Dermis microvascular lymphatic vessel endothelial cell (primary cell): Measurements from ENCODE around the gene CLEC16A. TPM values are rescaled to one million over a fixed set of nuclear protein-coding genes. Genes with fewer than 3 reads are reported as not detected.

Experiments used
- DNase-seq, 2 donors: peaks; one replicate each; pipeline versions ENCODE4 v3.0.0 to v3.0.0-alpha.2; 2010; ENCODE audit warnings: low read depth in 2 of 2
- total RNA-seq: library from RNA; depleted of rRNA; stranded (reverse); fragments of >200 nt; gene quantifications from 2 replicates; pipeline ENCODE4 v1.2.1, GENCODE V29; 2014

CLEC16A gene
- total RNA-seq, 1 donor from 2014 or later: 10.5 TPM

DNA sequence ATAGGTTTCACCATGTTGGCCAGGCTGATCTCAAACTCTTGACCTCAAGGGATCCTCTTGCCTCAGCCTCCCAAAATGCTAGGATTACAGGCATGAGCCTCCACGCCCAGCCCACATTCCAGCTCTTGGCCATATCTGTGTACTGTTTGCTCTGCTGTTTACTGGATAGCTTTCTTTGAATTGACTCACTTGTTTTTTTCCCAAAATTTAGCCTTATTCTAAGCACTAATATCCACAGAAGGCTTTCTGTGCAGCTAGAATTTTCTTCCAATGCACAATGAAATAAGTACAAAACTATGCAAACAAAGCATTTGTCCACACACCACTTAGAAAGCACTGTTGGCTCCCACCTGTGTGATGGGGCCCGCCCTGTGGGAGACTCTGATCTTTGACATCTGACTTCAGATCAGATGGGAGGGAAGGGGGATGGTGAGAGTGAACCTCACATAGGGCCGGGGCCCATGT lies 72.2 kb downstream of the CLEC16A start:
- no peak for DNase-seq

DNA sequence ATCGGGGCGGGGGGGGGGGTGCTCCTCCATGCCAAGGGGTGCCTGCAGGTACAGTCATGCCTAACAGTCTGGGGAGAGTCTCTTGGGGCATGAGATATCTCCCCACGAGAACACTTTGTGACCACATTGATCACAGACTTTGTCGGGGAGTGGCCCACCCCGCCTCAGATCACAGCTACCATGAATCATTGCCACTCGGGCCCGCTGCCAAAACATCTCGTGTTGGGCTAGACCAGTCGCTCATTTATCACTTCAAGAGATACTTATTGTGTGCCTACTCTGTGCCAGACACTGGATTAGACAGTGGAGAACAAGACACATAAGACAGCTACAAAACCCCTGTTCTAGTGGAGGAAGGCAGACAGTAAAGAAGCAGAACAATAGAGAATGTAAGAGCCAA lies 72.6 kb downstream of the CLEC16A start:
- DNase-seq: peak in 1 of 2 donors; percentile 72

DNA sequence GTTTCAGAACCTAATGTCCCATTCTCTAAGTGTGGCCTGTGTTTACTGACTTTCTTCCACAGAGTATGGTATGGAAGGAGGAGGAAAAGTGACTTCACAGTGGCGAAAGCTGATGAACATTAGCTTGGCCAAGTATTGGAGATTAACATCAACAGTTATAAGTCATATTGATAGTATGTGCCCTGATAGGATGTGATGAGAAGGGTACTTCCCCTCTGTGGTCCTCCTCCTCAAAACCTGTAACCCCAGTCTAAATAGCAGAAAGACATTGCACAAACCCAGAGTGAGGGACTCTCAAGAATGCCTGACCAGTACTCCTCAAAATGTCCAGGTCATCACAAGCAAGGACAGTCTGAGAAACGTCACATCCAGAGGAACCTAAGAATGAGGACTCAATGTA lies 73.1 kb downstream of the CLEC16A start:
- DNase-seq: no peak

DNA sequence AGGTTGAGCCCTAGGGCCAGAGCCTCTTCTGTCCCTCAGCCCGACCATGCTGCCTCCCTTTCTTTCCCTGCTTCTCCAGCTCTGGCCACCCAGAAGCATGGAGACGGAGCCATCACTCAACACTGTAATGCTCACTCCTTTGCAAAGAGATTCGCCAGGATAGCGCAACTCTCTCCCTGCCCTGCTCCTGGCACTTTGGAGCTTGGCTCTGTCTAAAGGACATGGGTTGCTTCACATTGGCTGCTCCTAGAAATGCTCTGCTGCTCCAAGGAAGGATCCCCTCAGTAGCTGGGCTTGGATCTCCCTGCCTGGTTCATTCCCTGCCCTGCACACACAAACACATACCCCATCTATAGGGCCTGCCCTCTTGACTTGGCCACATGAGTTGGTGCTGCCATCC lies 76.0 kb downstream of the CLEC16A start:
- DNase-seq: no peak

DNA sequence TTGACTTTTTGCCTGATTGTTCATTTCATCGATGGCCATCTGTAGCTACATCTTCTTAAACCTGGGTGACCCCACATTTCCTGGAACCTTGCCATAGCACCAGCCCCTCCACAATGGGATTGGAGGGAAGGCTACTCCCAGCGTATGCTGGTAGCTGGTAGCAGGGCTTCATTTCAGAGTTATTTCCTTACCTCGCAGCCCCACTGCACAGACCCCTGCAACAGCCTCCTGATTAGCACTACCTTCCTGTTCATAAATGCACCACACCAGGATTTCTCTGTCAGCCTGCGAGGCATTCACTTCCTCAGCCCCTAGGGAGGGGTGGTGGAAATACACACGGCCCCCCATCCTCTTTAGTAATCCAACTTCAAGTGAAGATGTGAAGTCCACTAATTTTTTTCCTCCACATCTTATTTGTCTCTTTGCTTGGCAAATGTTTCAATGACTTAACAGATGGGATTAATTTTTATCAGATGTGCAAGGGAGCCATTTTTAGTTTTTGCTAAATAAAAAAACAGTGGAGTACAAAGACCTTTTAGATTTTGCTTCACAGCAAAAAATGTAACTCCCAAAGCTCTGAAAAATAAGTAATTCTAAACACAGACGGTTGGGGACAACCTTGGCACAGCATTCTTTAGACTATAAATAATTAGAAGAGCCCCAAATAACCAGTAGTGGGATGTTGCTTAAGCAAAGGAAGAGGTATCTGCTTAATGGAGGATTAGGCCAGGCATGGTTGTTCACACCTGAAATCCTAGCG lies 76.6 kb downstream of the CLEC16A start:
- no peak for DNase-seq

DNA sequence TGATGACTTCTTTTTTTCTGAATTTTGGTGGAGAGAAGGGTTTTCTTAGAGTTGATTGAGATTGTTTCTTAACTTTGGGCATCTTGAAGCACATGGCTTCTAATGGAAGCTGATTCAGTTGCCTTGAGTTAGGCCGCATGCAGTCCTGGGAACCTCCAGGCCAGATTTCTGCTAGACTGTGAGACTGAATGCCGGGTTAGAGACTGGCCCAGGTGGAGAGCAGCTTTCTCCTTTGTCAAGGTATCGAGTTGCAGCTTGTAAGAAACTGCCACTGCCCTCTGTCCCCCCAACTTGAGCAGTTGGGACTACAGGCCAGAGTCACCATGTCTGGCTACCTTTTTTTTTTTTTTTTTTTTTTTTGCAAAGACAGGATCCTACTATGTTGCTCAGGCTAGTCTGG lies 77.6 kb downstream of the CLEC16A start:
- no peak for DNase-seq

DNA sequence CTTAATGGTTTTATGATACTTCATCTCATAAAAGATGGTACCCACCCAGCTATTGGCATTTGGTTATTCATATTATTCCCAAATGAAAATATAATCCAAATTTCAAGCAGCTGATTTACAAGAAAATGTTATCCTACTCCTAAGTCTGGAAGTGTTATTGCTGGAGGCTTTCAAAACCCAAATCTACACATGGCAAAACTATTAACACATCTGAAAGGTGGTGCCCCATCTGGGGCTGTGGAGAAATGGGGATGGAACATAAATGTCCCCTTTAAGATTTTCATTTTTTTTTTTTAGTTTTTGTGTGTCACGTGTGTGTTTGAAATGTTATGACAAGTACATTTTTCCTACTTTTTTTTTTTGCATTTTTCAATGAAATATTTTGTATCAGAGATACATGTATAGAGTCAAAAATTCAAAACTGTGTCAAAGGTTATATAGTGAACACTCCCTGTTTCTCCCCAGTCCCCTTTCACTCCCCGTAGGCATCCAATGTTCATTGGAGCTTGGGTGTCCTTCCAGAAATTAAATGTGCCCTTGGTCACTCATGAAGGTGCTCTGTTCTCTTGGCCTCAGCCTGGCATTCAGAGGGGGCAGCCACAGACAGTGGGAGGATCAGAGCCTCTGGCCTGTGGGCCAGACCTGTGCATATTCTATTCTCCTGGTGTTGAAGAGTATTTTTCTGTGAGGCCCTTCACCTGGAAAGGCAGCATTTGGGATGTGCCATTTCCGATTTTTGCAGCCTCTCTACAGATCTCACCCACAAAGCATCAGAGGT lies 79.1 kb downstream of the CLEC16A start:
- DNase-seq: no peak

DNA sequence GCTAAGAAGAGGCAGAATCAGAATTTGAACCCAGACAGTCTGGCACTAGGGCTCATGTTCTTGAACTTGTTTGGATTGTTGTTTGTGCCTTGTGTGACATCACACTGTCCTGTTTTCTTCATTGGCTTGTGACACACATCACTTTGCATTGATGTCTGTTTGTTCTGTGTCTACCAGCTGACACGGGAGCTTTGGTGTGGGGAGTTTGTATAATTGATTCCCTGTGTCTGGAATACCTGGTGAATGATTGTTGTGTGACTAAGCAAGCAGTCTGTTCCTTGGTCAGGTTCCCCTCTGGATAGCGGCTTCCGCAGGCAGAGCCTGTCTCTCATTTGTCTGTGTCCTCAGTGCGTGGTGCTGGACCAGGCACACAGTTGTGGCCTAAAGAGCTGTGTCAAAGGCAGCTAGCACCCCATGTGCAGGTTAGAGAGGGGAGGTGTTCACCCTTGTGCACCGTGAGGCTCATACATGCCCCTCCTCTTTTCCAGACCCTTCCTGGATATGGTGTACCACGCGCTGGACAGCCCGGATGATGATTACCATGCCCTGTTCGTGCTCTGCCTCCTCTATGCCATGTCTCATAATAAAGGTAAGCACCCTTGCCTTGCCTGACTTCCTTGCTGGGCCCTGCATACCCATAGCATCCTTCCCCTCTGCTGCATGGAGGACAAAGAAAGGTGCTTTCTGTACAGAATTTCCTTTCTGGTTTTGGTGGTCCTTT lies 80.1 kb downstream of the CLEC16A start:
- no peak for DNase-seq

DNA sequence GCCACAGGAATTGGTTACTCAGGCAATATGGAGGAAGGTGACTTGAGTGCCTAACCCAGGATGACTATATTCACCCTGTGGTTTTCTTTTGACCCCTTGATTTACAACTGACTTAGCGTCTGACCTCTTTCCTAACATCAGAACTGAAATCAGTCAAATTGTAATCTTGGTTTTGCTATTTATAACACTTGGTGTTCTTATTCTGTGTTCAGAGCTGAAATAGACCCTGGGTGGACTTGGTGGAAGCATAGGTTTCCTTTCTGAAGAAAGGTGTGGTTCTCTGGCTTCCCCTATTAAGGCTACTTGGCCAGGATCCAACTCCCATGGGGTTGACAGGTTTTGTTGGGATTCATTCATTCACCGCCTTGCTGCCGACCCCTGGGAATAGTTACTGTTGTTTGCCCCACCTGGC lies 80.8 kb downstream of the CLEC16A start:
- no peak for DNase-seq

DNA sequence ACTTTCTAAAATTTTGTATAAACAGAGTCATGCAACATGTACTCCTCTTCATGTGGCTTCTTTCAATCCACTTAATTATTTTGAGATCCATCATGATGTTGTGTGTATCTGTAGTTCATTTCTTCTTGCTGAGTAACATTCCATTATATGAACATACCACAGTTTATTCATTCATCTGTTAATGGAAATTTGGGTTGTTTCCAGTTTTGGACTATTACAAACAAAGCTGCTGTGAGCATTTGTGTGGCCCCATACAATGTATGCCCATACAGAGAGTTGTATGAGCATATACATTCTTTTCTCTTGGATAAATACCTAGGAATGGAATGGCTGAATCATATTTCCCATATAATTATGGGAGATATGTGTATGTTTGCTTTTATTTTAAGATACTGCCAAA lies 85.6 kb downstream of the CLEC16A start:
- no peak for DNase-seq

DNA sequence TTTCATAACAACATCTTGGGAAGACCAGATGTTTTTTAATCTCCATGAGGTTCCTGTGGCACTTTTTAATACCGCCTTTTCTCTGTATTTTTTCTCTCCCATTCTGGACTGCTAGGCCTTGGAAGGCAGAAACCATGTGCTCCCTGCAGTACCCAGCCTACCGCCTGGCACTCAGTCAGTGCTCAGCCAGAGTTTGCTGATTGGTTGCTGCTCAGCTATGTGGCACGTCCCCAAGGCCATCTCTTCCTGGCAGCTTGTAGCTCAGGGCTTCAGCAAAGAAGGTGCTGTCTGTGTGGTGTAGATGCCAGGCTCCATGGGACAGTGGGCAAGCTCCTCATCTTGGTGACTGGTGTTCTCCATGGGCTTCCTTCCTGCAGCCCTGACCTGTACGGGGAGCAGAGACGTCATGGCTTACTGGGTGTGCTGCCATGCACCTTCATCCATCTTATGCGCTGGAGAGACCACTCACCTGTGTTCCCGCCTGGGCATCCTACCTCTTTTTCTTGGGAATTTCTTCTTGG lies 86.7 kb downstream of the CLEC16A start:
- no peak for DNase-seq

DNA sequence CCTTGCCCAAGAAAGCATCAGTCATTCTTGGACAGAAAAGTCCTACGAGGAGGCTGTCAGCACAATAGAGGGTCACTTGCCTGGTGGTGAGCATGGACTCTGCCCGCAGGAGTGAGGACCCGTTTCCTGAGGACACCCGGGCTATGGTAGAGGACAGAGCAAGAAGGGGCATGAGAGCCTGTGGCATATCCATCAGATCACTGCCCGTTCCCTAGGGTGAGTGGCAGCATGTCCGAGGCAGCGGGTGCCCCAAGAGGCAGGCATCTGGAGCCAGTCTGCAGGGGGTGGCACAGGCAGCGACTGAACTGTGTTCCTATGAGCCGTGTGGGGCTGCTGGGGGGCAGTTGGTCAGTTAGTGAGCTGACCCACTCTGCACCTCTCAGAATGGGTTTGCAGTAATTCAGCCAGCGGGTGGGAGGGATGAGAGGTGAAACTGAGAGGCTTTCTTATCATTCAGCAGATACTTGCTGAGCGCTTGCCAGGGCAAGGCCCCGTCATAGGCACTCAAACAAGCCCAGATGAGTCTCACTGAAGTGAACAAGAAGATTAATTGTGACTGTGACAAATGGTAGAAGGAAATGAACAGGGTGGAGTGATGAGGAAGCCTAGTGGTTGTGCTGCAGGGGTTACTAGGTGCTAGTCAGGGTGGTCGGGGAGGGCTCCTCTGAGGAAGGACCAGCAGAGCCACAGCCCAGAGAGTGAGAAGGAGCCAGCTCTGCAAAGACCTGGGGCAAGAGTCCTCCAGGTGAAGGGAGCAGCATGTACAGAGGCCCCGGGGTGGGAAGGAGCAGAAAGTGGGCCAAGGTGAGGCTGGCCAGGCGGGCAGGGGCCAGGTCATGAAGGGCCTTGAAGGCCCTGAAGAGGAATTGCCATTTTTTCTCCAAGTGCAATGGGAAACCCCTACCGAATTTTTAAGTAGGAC lies 87.9 kb downstream of the CLEC16A start:
- DNase-seq: no peak

DNA sequence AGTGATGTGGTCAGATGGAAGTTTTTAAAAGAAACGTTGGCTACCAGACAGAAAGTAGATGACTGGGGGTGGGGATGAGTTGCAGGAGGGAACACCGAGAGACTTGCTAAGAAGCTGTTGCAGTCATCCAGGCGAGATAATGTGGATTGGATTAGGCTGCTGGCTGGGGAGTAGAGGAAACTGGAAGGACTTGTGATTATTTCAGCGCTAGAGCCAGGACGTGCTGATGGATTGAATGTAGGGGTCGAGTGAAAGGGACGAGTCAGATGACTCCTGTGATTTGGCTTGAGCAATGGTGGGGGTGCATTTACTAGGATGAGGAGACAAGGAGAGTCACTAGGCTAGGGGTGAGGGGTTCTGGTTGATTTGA lies 88.5 kb downstream of the CLEC16A start:
- DNase-seq: no peak

DNA sequence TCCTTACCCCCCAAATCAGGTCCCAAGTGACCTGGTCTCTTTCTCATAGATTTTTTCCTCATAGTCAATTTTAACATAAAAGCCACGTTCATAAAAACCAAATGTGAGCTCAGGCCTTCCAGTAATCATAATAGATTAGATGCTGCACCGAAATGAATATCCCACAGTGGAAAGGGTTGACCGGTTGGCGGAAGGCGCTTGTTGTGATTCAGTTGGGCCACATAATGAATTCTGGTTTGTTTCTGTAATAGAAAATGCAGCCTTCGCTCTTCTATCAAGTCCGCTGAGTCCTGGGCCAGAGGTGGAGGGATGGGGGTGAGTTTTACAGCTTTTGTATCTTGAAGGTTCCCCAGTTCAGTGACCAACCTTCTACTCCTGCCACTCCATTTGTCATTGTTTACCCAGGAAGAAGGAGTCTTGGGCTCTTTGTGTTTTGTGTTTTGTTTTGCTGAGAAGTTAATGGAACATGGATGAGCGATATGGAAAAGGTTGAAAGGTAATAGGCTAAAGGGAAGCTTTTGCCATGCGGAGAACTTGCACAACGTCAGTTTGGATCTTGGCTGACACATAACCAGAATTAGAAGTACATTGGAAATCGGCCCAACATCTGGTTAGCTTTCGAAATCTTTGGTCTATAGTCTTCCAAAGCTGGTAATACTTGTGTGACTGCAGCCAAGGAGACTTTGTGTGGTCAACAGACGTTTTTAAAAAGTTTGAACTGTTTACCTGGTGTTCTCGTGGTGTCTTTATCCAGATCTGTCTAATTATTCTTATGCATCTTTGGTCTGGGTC lies 89.5 kb downstream of the CLEC16A start:
- no peak for DNase-seq

DNA sequence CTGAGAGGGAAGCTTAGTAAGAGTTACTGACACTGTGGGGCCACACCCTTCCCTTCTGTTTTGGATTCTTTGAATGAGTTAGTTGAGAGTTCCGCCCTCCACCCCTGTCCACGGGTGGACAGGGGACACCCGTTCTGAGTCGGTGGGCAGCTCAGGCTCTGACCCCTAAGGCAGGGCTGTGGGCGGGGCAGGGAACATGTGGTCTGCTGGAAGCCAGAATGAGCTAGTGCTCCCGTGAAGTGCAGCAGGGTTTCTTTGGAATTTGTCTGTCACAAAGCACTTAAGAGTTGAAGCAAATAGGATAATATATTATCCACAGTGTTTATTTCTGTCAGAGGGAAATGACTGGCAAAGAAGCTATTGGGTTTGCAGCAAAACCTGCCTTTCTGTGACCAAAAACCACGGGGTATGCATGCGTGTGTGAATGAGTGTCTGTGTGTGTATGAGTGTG lies 90.1 kb downstream of the CLEC16A start:
- DNase-seq: no peak

DNA sequence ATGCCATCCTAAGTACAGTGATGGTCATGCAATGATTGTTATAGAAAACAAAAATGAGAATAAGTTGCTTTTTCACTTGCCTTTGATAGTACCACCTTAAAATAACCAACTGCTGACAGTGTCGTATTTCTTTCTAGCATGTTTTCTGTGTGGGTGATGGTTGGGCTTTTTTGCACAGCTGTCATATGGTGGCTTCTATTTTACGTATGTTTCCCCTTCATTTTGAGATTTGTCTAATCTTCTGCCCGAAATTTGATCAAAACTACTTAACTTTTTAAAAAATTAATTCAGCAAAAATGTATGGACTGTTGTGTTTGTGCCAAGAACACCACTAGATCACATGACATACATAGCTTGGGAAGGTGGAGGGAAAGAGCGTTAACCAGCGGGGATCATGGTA lies 90.7 kb downstream of the CLEC16A start:
- no peak for DNase-seq

DNA sequence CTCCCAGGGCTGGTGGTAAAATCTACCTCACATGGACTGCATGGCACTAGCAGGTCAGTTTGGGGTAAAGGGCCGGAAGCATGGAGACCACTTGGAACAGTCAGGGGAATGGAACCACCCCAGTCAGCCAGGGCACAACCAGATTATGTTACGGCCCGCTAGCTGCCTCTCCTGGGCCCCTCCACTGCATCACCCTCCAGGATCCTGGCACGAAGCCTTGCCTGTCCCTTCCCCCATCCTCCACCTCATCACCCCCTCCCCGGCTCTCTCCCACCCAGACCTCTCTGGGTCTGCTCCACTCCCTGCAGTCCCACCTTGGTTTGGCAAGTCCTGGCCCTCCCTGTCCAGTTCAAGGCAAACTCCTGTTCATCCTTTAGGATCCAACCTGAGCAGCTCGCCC lies 91.7 kb downstream of the CLEC16A start:
- DNase-seq: no peak

DNA sequence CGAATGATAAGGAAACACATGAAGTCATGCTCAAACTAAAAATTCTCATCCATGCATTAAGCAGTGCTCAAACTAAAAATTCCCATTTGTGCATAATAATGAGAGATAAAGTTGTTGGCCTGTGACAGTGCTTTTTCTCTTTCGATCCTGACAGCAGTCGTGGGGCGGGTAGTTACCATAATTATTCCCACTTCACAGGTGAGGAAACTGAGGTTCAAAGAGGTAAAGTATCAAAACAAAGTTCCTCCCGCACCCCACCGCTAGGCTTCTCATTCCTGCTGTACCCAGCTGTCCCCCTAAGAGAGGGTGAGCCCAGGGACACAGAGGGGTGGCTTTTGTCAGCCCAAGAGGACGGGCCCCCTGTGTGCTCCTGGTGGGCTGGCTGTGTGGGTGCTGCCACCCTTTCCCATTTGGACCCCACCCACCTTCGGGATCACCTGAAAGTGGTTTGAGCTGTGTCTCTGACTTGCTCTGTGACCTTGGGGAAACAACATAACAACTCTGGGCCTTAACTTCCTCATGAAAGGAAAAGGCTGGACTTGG lies 92.6 kb downstream of the CLEC16A start:
- DNase-seq: no peak

DNA sequence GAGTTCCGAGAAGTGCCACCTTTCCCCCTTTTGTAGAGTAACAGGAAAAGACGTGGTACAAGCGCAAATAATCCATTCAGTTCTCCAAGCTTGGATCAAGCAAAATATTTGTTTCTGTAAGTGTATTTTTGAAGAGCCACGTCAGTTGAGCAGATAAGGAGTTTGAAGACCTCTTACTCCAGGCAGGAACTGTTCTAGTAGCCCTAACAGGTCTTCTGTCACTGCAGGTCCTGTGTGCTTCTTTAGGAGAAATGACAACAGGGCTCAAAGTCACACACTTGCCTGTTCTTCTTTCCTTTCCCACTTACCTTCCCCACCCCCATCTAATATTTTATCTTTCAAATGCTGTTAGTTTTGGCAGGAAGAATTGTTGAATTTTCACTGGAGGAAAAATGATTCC lies 93.9 kb downstream of the CLEC16A start:
- no peak for DNase-seq

DNA sequence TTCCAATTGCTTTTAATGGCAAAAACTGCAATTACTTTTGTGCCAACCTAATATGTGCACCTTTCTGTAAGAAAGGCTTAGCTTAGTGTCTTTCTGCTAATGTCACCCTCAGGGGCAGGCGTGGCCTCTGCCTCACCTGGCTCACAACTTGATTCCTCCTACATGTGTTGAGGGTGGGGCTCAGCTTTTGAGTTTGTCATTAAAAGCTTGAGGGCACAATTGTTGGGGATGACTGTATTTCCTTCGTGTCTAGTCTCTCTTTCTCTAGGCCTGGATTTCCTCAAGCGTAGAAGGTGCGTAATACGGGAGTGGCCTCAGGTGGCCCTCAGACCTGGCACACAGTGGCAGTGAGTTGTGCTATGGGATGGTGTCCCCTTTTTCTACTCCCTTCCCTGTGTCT lies 94.4 kb downstream of the CLEC16A start:
- no peak for DNase-seq
